SK-N-MC (cell line): ENCODE results near the gene ITGB6.

Source experiments
- EZH2 ChIP-seq: fragments of 200-600 bp; sonication (generic); IDR thresholded peaks from one replicate; pipeline ENCODE4 v1.6.1; 2017; ENCODE audit warnings: antibody characterized with exemption
- POLR2AphosphoS5 ChIP-seq: IDR thresholded peaks from 2 replicates; pipeline ENCODE4 v1.6.1; 2012; ENCODE audit warnings: mild to moderate bottlenecking, low read depth, low read length, borderline replicate concordance

- TF ChIP-seq EZH2 (no peak), POLR2AphosphoS5 (no peak)
Observed at GRCh38 chr2:160220026-160220425, 20.0 kb upstream of the ITGB6 start.
